ENCODE data around the gene SLC29A4. TPM values are rescaled to one million over a fixed set of nuclear protein-coding genes. Genes with fewer than 3 reads are reported as not detected.
"Not testable (repeated sequence)": the region's sequence is repeated elsewhere in the genome, so short reads cannot be mapped to it uniquely, and the experiment has no call there.

The SLC29A4 gene
- total RNA-seq, 1 donor from 2014 or later: 3.2 TPM

GRCh38 chr7:5291301-5291700 is 8.6 kb downstream of the SLC29A4 start:
- no peak overlapping the region for H3K27ac ChIP-seq
- DNase-seq (ENCODE audit: low spot score in 2 of 2): no peak
- no peak overlapping the region for H3K4me3 ChIP-seq
- no peaks in the 10 kb centered on the region for H3K27me3 ChIP-seq
- no peaks in the 10 kb centered on the region for H3K9me3 ChIP-seq
- H3K4me1 ChIP-seq: no peaks in the 10 kb centered on the region
- intact Hi-C loops (cut with DNase I): no loop called here
- no peaks in the 10 kb centered on the region for H3K36me3 ChIP-seq
- TF ChIP-seq, protein P1, sequence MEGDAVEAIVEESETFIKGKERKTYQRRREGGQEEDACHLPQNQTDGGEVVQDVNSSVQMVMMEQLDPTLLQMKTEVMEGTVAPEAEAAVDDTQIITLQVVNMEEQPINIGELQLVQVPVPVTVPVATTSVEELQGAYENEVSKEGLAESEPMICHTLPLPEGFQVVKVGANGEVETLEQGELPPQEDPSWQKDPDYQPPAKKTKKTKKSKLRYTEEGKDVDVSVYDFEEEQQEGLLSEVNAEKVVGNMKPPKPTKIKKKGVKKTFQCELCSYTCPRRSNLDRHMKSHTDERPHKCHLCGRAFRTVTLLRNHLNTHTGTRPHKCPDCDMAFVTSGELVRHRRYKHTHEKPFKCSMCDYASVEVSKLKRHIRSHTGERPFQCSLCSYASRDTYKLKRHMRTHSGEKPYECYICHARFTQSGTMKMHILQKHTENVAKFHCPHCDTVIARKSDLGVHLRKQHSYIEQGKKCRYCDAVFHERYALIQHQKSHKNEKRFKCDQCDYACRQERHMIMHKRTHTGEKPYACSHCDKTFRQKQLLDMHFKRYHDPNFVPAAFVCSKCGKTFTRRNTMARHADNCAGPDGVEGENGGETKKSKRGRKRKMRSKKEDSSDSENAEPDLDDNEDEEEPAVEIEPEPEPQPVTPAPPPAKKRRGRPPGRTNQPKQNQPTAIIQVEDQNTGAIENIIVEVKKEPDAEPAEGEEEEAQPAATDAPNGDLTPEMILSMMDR (IDR thresholded peaks at IDR 0.05): no peak

DNA sequence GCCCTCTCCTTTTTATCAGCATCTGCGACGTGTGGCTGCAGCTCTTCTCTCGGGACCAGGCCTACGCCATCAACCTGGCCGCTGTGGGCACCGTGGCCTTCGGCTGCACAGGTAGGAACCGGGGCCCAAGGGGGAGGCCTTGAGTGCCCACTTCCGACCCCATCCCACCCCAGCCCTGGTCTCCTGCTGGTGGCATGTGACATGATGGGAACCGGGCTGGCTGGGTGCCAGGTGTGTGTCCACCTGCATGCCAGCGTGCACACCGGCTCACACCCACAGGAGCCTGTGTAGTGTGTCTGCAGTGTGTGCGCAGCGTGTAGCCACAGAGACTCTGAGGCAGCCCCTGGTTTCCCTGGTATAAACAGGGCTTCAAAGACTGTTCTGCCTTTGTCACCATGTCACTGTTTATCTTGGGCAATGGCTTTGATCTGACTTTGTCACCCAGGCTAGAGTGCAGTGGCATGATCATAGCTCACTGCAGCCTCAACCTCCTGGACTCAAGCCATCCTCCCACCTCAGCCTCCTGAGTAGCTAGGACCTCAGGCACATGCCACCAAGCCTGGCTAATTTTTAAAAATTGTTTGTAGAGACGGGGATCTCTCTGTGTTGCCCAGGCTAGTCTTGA is 9.1 kb downstream of the SLC29A4 start:
- H3K9me3 ChIP-seq; intact Hi-C loops (cut with DNase I); H3K4me3 ChIP-seq; H3K27me3 ChIP-seq; H3K4me1 ChIP-seq; H3K27ac ChIP-seq; H3K36me3 ChIP-seq; DNase-seq (ENCODE audit: low spot score in 2 of 2): not testable (repeated sequence)

DNA sequence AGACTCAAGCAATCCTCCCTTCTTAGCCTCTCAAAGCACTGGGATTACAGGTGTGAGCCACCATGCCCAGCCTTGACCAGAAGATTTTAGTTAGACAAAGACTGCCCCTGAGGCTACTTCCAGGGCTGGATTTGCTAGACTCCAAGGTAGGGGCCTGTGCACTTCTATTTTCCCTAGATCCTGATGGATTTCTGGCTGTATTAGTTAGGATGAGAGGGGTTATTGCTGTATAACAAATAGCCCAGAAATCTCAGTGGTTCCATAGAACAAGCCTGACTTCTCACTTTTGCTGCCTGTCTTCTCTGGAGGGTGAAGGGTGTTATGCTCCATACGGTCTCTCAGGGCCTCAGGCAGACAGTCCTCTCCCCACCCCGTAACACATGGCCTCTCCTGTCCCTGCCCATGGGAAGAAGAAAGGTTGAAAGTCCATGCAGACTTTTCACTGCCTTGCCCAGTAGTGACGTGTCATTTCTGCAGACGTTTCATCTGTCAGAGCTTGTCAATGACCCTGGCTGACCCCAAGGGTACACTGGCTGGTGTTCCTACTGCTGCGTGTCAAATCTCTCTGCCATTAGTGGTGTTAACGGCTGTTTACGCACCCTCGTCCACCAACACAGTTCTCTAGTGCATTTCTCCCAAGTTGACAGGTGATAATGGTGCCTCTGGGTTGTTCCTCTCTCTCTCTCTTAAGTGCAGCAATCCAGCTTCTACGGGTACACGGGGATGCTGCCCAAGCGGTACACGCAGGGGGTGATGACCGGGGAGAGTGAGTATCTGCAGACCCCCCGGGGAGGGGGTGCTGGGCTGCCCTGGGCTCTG is 11.6 kb downstream of the SLC29A4 start:
- no peaks in the 10 kb centered on the region for H3K4me1 ChIP-seq
- H3K36me3 ChIP-seq: no peaks in the 10 kb centered on the region
- TF ChIP-seq, protein P1 (IDR thresholded peaks at IDR 0.05): no peak
- intact Hi-C loops (cut with DNase I): no loop called here
- DNase-seq (ENCODE audit: low spot score in 2 of 2): no peak
- no peaks in the 10 kb centered on the region for H3K9me3 ChIP-seq
- no peak overlapping the region for H3K4me3 ChIP-seq
- no peaks in the 10 kb centered on the region for H3K27me3 ChIP-seq
- H3K27ac ChIP-seq: no peak overlapping the region

GRCh38 chr7:5295039-5296014 is 12.6 kb downstream of the SLC29A4 start:
- TF ChIP-seq, protein P1 (IDR thresholded peaks at IDR 0.05): no peak
- Histone ChIP-seq H3K4me3 (no peak overlapping the region), H3K36me3 (no peaks in the 10 kb centered on the region), H3K4me1 (no peaks in the 10 kb centered on the region), H3K27me3 (no peaks in the 10 kb centered on the region), H3K27ac (no peak overlapping the region), H3K9me3 (no peaks in the 10 kb centered on the region)
- DNase-seq (ENCODE audit: low spot score in 2 of 2): no peak
- intact Hi-C loops (cut with DNase I): no loop called here

GRCh38 chr7:5296015-5296610 is 13.4 kb downstream of the SLC29A4 start:
- no peaks in the 10 kb centered on the region for H3K27me3 ChIP-seq
- H3K9me3 ChIP-seq: no peaks in the 10 kb centered on the region
- H3K4me1 ChIP-seq: no peaks in the 10 kb centered on the region
- H3K36me3 ChIP-seq: no peaks in the 10 kb centered on the region
- no peak for DNase-seq (ENCODE audit: low spot score in 2 of 2)
- intact Hi-C loops (cut with DNase I): no loop called here
- H3K4me3 ChIP-seq: no peak overlapping the region
- TF ChIP-seq, protein P1 (IDR thresholded peaks at IDR 0.05): no peak
- H3K27ac ChIP-seq: no peak overlapping the region

Data from ascending aorta (tissue), 2 donors.